Transverse colon (tissue), 4 donors: Measurements from ENCODE around the gene WDFY2.

Experiments used
- EP300 ChIP-seq: sonication (generic); formaldehyde crosslinking; IDR thresholded peaks from one replicate; pipeline ENCODE4 v1.6.1; 2017; ENCODE audit warnings: antibody characterized with exemption, low read depth
- POLR2AphosphoS5 ChIP-seq, 3 donors: sonication (generic); formaldehyde crosslinking; IDR thresholded peaks; one replicate each; pipeline ENCODE4 v1.6.1; 2016; ENCODE audit warnings: antibody characterized with exemption in 3 of 3
- TF ChIP-seq, protein P1 (sequence below), 5 experiments: fragments of 200-600 bp in 3 of 5; fragments of 450-650 bp in 2 of 5; sonication (generic) in 3 of 5; IDR thresholded peaks; 1 replicate in 2 of 5; 2 replicates in 3 of 5; pipeline ENCODE4 v1.5.1; 2016 to 2017; ENCODE audit warnings: antibody characterized with exemption in 5 of 5, inconsistent platforms in 3 of 5, mild to moderate bottlenecking in 2 of 5, moderate library complexity in 1 of 5

DNA sequence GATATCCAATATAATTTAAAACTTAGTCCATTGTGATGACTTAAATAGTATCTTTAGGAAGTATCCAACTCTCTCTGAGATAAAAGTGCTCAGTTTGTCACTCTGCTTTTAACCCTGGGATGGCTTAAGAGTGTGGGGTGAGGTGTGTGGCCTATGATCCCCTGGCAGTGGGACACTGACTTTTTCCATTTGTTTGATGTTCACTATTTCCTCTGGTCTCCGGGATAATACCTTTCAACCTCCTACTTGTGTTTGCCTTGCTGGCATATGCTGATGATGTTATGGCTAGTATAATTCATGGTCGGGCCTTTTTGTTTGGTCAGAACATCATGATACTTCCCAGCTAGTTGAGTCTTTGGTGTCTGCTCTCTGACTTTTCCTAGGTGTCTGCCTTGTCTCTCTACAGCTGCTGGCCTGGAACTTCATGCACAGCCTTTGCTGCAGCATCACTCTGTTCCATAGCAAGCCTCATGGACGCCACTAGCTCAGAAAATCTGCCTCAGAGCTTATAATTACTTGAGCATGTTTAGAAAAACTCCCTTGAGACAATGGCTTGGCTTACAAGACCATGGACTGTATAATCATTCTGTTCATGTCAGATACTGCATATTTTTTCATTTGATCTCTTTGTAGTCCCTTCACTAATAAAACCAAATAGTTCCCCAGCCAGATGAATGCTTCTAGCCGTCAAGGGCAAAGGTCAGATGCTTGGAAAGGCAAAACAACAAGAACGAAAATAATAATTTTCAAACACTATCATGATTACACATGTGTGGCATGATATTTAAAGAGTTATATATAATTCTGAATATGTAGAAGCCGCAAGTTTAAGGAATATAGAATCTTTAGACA lies 75.2 kb downstream of the WDFY2 start:
- TF ChIP-seq, protein P1, sequence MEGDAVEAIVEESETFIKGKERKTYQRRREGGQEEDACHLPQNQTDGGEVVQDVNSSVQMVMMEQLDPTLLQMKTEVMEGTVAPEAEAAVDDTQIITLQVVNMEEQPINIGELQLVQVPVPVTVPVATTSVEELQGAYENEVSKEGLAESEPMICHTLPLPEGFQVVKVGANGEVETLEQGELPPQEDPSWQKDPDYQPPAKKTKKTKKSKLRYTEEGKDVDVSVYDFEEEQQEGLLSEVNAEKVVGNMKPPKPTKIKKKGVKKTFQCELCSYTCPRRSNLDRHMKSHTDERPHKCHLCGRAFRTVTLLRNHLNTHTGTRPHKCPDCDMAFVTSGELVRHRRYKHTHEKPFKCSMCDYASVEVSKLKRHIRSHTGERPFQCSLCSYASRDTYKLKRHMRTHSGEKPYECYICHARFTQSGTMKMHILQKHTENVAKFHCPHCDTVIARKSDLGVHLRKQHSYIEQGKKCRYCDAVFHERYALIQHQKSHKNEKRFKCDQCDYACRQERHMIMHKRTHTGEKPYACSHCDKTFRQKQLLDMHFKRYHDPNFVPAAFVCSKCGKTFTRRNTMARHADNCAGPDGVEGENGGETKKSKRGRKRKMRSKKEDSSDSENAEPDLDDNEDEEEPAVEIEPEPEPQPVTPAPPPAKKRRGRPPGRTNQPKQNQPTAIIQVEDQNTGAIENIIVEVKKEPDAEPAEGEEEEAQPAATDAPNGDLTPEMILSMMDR (IDR thresholded peaks at IDR 0.05), result no peak
- no peak for TF ChIP-seq EP300
- TF ChIP-seq POLR2AphosphoS5 (IDR thresholded peaks at IDR 0.05), result no peak
